LNCAP (cell line): Measurements from ENCODE around the gene PSME3.

Source experiments
- CTCF ChIP-seq: fragments of 450-650 bp; IDR thresholded peaks from 2 replicates; pipeline ENCODE4 v1.5.1; 2017; ENCODE audit warnings: mild to moderate bottlenecking

The PSME3 gene

GRCh38 chr17:42871647-42872046 lies 38.5 kb downstream of the PSME3 start:
- no peak for TF ChIP-seq CTCF

GRCh38 chr17:42872251-42872965 lies 39.2 kb downstream of the PSME3 start:
- TF ChIP-seq CTCF: no peak

- TF ChIP-seq CTCF: no peak
Measured at GRCh38 chr17:42873315-42873714, 40.1 kb downstream of the PSME3 start.

- no peak for TF ChIP-seq CTCF
Measured at GRCh38 chr17:42877037-42877436, 43.8 kb downstream of the PSME3 start.

- no peak for TF ChIP-seq CTCF
Measured at GRCh38 chr17:42878123-42878880, 45.1 kb downstream of the PSME3 start.

- no peak for TF ChIP-seq CTCF
Measured at GRCh38 chr17:42878924-42879595, 45.9 kb downstream of the PSME3 start.

- TF ChIP-seq CTCF: no peak
Measured at GRCh38 chr17:42879596-42879985, 46.4 kb downstream of the PSME3 start.
